Ascending aorta (tissue), 2 donors: Measurements from ENCODE around the gene HID1. TPM values are rescaled to one million over a fixed set of nuclear protein-coding genes. Genes with fewer than 3 reads are reported as not detected.
"Not testable (repeated sequence)": the region's sequence is repeated elsewhere in the genome, so short reads cannot be mapped to it uniquely, and the experiment has no call there.

Experiments
- DNase-seq, 2 donors: peaks; one replicate each; pipeline ENCODE4 v3.0.0-alpha.2; 2019; ENCODE audit warnings: low spot score in 2 of 2
- H3K27ac ChIP-seq, 2 donors: fragments of 200-600 bp; sonication (generic); one replicate each; pipeline ENCODE4 v1.5.1; 2016 to 2017; ENCODE audit warnings: mild to moderate bottlenecking in 1 of 2
- H3K27me3 ChIP-seq: fragments of 200-600 bp; sonication (generic); one replicate; pipeline ENCODE4 v1.5.1; 2017
- H3K36me3 ChIP-seq, 2 donors: fragments of 200-600 bp; sonication (generic); one replicate each; pipeline ENCODE4 v1.5.1; 2016
- H3K4me1 ChIP-seq, 2 donors: fragments of 200-600 bp; sonication (generic); one replicate each; pipeline ENCODE4 v1.5.1; 2016 to 2017; ENCODE audit warnings: mild to moderate bottlenecking in 1 of 2
- H3K4me3 ChIP-seq, 2 donors: fragments of 200-600 bp; sonication (generic); one replicate each; pipeline ENCODE4 v1.5.1; 2016 to 2017; ENCODE audit warnings: mild to moderate bottlenecking in 1 of 2
- H3K9me3 ChIP-seq, 2 donors: fragments of 200-600 bp; sonication (generic); one replicate each; pipeline ENCODE4 v1.5.1; 2016
- intact Hi-C: fragments of 100-400 bp; cut with DNase I; formaldehyde crosslinking; loops from one replicate; pipeline ENCODE4 v1.15.1; 2023
- total RNA-seq: library from RNA; depleted of rRNA; stranded (reverse); fragments of >200 nt; gene quantifications from one replicate; pipeline ENCODE4 v1.1.0, GENCODE V29; 2016
- TF ChIP-seq, protein P1 (sequence below), 3 experiments: fragments of 200-600 bp in 2 of 3; fragments of 450-650 bp in 1 of 3; sonication (generic) in 2 of 3; IDR thresholded peaks; one replicate each; pipeline ENCODE4 v1.5.1; 2016 to 2019; ENCODE audit warnings: antibody characterized with exemption in 3 of 3, mild to moderate bottlenecking in 1 of 3, moderate library complexity in 1 of 3

The HID1 gene
- total RNA-seq, 1 donor from 2014 or later, result 103 TPM

DNA sequence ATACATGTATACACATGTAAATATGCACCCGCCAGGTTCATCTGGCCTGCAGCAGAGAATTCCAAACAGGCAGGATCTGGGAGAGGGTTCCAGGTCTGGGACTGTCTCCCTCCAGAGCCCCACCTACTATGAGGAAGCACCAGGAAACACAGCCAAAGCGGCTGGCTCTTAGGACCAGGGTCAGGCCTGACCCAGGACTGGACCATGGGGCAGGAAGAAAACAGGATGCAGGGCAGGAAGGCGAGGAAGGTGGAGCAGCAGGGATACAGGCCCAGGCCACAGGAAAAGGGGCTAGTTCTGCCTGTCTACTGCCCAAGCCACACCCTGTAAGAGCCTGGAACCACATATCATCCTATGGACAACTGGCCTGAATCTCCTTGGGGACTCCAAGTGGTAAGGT is 2.2 kb downstream of the HID1 start:
- Histone ChIP-seq H3K27me3 (no peaks in the 10 kb centered on the region), H3K4me3 (no peak overlapping the region), H3K27ac (no peak overlapping the region)

DNA sequence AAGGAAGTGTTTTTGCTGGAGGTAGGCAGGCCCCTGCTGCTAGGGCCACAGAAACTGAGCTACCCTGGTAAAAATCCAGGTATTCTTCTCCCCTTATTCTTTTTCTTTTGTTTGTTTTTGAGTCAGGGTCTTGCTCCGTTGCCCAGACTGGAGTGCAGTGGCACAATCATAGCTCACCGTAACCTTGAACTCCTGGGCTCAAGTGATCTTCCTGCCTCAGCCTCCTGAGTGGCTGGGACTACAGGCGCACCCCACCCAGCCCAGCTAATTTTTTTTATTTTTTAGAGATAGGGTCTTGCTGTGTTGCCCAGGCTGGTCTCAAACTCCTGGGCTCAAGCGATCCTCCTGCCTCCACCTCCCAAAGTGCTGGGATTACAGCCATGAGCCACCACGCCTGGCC is 3.1 kb downstream of the HID1 start:
- H3K27me3 ChIP-seq, intact Hi-C loops, DNase-seq, H3K4me3 ChIP-seq, H3K4me1 ChIP-seq, H3K27ac ChIP-seq, H3K36me3 ChIP-seq, H3K9me3 ChIP-seq: not testable (repeated sequence)

More for the DNA sequence above, 2.2 kb downstream of the HID1 start:
- no peaks in the 10 kb centered on the region for H3K9me3 ChIP-seq
- H3K4me1 ChIP-seq, result peaks cover 4 to 10% of the 10 kb centered on the region in 2 donors
- no peak for DNase-seq
- intact Hi-C loops, result no loop called here
- TF ChIP-seq, protein P1, sequence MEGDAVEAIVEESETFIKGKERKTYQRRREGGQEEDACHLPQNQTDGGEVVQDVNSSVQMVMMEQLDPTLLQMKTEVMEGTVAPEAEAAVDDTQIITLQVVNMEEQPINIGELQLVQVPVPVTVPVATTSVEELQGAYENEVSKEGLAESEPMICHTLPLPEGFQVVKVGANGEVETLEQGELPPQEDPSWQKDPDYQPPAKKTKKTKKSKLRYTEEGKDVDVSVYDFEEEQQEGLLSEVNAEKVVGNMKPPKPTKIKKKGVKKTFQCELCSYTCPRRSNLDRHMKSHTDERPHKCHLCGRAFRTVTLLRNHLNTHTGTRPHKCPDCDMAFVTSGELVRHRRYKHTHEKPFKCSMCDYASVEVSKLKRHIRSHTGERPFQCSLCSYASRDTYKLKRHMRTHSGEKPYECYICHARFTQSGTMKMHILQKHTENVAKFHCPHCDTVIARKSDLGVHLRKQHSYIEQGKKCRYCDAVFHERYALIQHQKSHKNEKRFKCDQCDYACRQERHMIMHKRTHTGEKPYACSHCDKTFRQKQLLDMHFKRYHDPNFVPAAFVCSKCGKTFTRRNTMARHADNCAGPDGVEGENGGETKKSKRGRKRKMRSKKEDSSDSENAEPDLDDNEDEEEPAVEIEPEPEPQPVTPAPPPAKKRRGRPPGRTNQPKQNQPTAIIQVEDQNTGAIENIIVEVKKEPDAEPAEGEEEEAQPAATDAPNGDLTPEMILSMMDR (IDR thresholded peaks at IDR 0.05), result no peak
- H3K36me3 ChIP-seq, result no peaks in the 10 kb centered on the region

DNA sequence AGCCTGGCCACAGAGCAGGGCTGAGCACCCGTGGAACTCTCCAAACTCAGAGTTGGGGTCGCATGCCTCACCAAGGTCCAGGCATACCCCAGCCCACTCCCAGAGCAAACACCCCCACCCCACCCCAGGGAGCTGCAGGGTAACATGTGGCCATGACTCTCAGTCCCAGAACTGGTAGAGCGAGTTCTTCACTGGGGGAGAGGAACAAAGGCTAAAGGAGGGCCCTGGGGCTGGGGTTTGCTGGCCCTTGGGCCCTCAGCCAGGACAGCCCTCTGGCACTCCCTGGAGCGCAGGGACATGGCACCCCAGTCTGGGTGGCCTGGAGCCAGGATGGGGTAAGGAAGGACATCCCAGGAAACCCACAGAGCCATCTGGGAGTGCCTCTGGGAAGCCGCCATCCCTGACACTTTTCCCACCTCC is 4.2 kb downstream of the HID1 start:
- no peaks in the 10 kb centered on the region for H3K36me3 ChIP-seq
- H3K4me1 ChIP-seq, result peaks cover 4 to 10% of the 10 kb centered on the region in 2 donors
- no peaks in the 10 kb centered on the region for H3K9me3 ChIP-seq
- no peak overlapping the region for H3K4me3 ChIP-seq
- H3K27ac ChIP-seq, result no peak overlapping the region
- TF ChIP-seq, protein P1 (IDR thresholded peaks at IDR 0.05), result no peak
- no peaks in the 10 kb centered on the region for H3K27me3 ChIP-seq
- intact Hi-C loops, result no loop called here
- DNase-seq, result no peak

DNA sequence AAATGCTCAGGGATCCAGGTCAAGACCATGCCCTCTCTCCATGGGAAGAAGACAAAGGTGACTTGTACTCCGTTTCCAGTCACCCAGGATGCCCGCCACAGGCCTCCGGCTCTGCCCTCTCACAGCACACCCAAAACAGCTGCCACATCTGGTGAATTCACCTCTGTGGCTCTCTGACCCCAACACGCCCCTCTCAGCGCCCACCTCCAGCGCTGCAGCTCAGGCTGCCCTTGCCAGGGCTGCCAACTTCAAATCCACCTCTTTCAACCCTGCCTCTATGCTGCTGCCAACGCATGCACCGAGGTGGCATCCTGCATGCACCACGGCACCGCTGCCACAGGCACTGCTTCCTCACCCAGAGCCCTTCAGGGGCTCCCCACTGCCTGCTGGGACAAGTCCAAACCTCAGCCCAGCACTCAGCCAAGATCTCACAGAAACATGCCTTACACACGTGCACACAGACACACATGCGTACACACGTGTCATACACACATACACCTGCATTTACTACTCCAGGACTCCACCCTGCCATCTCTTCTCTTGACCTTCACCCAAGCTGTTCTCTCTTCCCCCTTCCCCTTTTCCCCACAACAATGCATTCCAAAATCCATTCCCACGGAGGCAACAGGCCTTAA is 7.5 kb downstream of the HID1 start:
- H3K9me3 ChIP-seq, result no peaks in the 10 kb centered on the region
- H3K36me3 ChIP-seq, result no peaks in the 10 kb centered on the region
- TF ChIP-seq, protein P1 (IDR thresholded peaks at IDR 0.05), result no peak
- DNase-seq, result no peak
- no peak overlapping the region for H3K27ac ChIP-seq
- no peak overlapping the region for H3K4me3 ChIP-seq
- no peaks in the 10 kb centered on the region for H3K27me3 ChIP-seq
- intact Hi-C loops, result loop anchor here (5.0 kb wide), 1 partner anchor 142 kb away; the partner anchor contains the start of gene ARMC7
- H3K4me1 ChIP-seq, result no peaks in the 10 kb centered on the region

DNA sequence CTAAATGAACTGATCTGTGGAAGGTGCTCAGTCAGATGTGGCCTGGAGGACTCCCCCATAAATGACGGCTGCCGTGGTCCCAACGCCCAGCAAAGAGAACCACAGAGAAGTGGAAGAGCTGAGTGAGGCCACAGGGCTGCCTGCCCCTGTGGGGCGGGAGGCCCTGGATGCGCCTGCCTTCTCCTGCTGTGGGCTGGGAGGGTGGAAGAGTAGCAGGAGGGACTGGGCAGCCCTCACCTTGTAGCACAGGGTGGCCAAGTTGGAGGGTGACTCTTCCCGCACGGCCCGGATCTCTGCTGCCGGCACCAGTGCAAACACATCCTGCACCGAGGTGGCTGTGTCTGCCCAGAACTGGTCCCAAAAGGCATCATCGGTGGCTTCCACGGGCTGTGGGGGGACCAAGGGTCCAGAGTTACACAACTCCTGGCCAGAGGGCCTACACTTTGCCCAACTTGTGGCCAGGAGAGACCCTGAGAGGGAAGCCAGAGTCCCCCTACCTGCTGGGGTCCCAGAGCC is 8.3 kb downstream of the HID1 start:
- H3K4me3 ChIP-seq, result no peak overlapping the region
- H3K4me1 ChIP-seq, result no peaks in the 10 kb centered on the region
- H3K9me3 ChIP-seq, result no peaks in the 10 kb centered on the region
- intact Hi-C loops, result loop anchor here (5.0 kb wide), 1 partner anchor 143 kb away; the partner anchor contains the start of gene ARMC7
- no peaks in the 10 kb centered on the region for H3K36me3 ChIP-seq
- DNase-seq, result no peak
- H3K27me3 ChIP-seq, result no peaks in the 10 kb centered on the region
- TF ChIP-seq, protein P1 (IDR thresholded peaks at IDR 0.05), result no peak
- no peak overlapping the region for H3K27ac ChIP-seq

DNA sequence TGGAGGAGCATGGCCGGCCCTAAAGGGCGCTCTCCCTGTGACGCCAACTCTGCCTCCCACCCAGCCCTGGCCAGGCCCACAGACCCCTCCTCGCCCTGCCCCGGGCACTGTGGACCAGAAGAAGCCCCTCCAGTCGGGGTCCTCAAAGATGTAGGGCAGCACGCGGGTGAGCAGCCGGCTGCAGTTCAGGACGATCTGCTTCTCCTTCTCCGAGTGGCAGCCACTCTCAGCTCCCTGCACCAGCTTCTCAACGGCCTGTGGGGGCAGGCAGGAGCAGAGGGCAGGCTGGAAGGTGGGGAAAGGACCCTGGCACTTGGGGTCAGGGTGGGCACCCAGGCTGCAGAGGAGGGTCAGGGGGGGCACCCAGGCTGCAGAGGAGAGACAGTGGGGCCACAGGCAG is 8.9 kb downstream of the HID1 start:
- H3K9me3 ChIP-seq, result no peaks in the 10 kb centered on the region
- TF ChIP-seq, protein P1 (IDR thresholded peaks at IDR 0.05), result no peak
- H3K27ac ChIP-seq, result no peak overlapping the region
- no peak for DNase-seq
- intact Hi-C loops, result loop anchor here (5.0 kb wide), 1 partner anchor 144 kb away; the partner anchor contains the start of gene ARMC7
- no peak overlapping the region for H3K4me3 ChIP-seq
- no peaks in the 10 kb centered on the region for H3K36me3 ChIP-seq
- H3K4me1 ChIP-seq, result no peaks in the 10 kb centered on the region
- H3K27me3 ChIP-seq, result no peaks in the 10 kb centered on the region
